ENCODE measurements around the gene FXYD6. TPM values are rescaled to one million over a fixed set of nuclear protein-coding genes. Genes with fewer than 3 reads are reported as not detected.

Gene FXYD6
- total RNA-seq, 4 donors from 2014 or later, result 5.1 to 41.3 (median 14.0) TPM

GRCh38 chr11:117917591-117918151 lies 41.2 kb upstream of the FXYD6 start:
- Histone ChIP-seq H3K36me3 (no peaks in the 10 kb centered on the region), H3K4me1 (no peaks in the 10 kb centered on the region), H3K27ac (no peak overlapping the region), H3K27me3 (no peaks in the 10 kb centered on the region), H3K4me3 (no peak overlapping the region), H3K9me3 (no peaks in the 10 kb centered on the region)
- TF ChIP-seq CTCF (IDR thresholded peaks at IDR 0.05) (no peak), POLR2A (IDR thresholded peaks at IDR 0.05) (no peak)
- no peak for DNase-seq

- Histone ChIP-seq H3K4me3 (no peak overlapping the region), H3K36me3 (no peaks in the 10 kb centered on the region), H3K27ac (no peak overlapping the region), H3K27me3 (no peaks in the 10 kb centered on the region), H3K9me3 (no peaks in the 10 kb centered on the region), H3K4me1 (no peaks in the 10 kb centered on the region)
- TF ChIP-seq CTCF (IDR thresholded peaks at IDR 0.05) (no peak), POLR2A (IDR thresholded peaks at IDR 0.05) (no peak)
- DNase-seq, result peak in 1 of 3 donors; percentile 38
These were observed 40.5 kb upstream of the FXYD6 start for GRCh38 chr11:117916956-117917355.

DNA sequence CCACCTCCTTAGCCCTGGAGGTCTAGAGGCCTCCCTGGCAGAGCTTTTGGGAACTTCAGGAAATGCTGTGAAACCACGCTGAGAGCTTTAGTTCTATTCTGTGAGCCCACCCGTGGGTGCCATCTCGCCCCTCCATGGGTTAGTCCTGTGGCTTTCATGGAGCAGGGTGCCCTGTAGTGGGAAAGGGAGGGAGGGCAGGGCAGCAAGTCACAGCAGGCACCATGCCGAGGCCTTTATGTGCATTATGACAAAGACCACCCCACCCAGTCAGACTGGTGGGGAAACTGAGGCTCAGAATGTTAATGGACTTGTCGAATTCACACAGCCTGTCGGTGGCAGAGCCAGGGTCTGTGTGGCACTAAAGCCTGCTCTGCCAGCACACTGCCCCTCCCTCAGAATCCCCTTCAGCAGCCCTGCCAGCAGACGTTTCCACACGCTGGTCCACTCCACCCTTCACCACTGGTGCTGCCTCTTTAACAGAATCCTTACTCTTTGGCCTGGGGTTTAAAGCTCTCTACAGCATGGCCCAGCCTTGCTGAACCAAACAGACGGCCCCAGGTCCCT lies 39.3 kb upstream of the FXYD6 start:
- DNase-seq, result peak in 1 of 3 donors; percentile 22
- no peaks in the 10 kb centered on the region for H3K36me3 ChIP-seq
- no peaks in the 10 kb centered on the region for H3K9me3 ChIP-seq
- H3K27me3 ChIP-seq, result no peaks in the 10 kb centered on the region
- TF ChIP-seq POLR2A (IDR thresholded peaks at IDR 0.05) (no peak), CTCF (IDR thresholded peaks at IDR 0.05) (no peak)
- no peak overlapping the region for H3K27ac ChIP-seq
- no peaks in the 10 kb centered on the region for H3K4me1 ChIP-seq
- H3K4me3 ChIP-seq, result no peak overlapping the region

- DNase-seq, result peak in 1 of 3 donors; percentile 36
- H3K4me3 ChIP-seq, result no peak overlapping the region
- TF ChIP-seq CTCF (IDR thresholded peaks at IDR 0.05) (no peak), POLR2A (IDR thresholded peaks at IDR 0.05) (no peak)
- no peaks in the 10 kb centered on the region for H3K27me3 ChIP-seq
- no peaks in the 10 kb centered on the region for H3K4me1 ChIP-seq
- H3K36me3 ChIP-seq, result no peaks in the 10 kb centered on the region
- no peaks in the 10 kb centered on the region for H3K9me3 ChIP-seq
- no peak overlapping the region for H3K27ac ChIP-seq
These were observed 38.6 kb upstream of the FXYD6 start for GRCh38 chr11:117914991-117915618.

GRCh38 chr11:117914398-117914761 lies 37.9 kb upstream of the FXYD6 start:
- no peaks in the 10 kb centered on the region for H3K36me3 ChIP-seq
- H3K27me3 ChIP-seq, result no peaks in the 10 kb centered on the region
- no peaks in the 10 kb centered on the region for H3K9me3 ChIP-seq
- DNase-seq, result peak in 1 of 3 donors; percentile 34
- TF ChIP-seq CTCF (IDR thresholded peaks at IDR 0.05) (no peak), POLR2A (IDR thresholded peaks at IDR 0.05) (no peak)
- H3K4me1 ChIP-seq, result peaks cover 0 to 1% (median 0%) of the 10 kb centered on the region in 4 donors
- H3K4me3 ChIP-seq, result no peak overlapping the region
- no peak overlapping the region for H3K27ac ChIP-seq

All from Peyer's patch (tissue), 4 donors.